ENCODE measurements around the gene AKIRIN1.
A peak's percentile ranks its signal among the peaks of the same experiment; 100 is the strongest.
"Not testable (repeated sequence)": the region's sequence is repeated elsewhere in the genome, so short reads cannot be mapped to it uniquely, and the experiment has no call there.

AKIRIN1 gene, protein sequence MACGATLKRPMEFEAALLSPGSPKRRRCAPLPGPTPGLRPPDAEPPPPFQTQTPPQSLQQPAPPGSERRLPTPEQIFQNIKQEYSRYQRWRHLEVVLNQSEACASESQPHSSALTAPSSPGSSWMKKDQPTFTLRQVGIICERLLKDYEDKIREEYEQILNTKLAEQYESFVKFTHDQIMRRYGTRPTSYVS

DNA sequence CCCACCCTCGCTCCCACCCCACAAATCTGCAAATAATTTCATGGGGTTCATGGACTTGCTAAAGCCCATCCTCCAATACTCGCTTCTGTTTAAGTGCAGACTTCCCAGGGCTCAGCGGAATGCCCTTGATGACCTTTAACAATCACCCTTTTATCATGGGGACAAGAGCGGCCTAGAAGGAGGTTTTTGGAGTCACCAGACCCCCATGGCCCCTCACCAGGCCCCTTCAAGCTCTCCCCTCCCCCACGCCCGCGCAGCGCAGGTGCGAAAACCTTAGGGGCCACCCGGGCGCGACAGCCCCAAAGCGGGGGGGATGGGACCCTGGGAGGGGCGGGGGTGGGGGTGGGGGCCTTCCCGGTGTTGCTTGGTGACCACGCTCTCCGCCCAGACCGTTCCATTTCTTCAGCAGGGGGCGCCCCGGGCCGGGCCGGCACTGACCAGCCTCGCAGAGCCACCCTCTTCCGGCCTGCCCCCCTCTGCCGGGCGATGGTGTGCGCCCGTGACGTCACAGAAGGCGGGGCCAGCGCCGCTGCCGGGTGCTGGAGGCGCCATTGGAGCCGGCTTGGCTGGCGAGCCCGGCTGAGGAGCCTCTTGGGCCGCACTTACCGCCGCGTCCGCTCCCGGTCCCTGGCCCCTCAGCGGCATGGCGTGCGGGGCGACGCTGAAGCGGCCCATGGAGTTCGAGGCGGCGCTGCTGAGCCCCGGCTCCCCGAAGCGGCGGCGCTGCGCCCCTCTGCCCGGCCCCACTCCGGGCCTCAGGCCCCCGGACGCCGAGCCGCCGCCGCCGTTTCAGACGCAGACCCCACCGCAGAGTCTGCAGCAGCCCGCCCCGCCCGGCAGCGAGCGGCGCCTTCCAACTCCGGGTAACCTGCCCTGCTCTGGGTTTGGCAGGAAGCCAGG is at the start of gene AKIRIN1:
AKIRIN1 (plus strand) TSS at position 539 of the 900 bp plus-strand sequence; CDS start at position 644, 105 bp downstream.
- peak; percentile 89 to 96 for DNase-seq (ENCODE audit: low read depth in 2 of 2)

DNA sequence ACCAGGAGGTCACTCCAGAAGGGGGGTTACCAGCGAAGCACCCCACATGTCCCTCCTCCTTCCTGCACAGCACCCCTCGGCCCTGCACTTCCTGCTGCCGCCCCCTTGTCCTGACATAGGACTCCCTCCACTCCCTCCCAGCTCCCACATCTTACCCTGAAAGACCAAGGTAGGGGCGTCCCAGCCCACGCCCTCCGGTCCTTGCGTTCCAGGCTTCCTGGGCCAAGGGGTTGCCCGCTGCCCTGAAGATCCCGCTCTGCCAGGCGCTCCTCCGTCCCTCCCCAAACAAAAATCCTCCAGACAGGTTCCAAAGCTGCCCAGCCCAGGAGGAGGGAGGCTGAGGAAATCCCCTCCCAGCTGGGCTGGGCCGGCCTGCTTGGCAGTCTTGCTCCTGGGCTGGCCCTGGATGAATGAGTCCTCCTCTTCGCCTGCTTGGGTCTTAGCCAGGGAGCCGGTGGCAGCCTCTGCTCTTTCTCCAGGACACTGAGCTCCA is 49.5 kb upstream of the AKIRIN1 start, which contains the start of gene RHBDL2:
RHBDL2 (minus strand) TSS at position 304 of the 493 bp plus-strand sequence. CDS start 22,618 bp downstream, outside the sequence.
- no peak for DNase-seq (ENCODE audit: low read depth in 2 of 2)

DNA sequence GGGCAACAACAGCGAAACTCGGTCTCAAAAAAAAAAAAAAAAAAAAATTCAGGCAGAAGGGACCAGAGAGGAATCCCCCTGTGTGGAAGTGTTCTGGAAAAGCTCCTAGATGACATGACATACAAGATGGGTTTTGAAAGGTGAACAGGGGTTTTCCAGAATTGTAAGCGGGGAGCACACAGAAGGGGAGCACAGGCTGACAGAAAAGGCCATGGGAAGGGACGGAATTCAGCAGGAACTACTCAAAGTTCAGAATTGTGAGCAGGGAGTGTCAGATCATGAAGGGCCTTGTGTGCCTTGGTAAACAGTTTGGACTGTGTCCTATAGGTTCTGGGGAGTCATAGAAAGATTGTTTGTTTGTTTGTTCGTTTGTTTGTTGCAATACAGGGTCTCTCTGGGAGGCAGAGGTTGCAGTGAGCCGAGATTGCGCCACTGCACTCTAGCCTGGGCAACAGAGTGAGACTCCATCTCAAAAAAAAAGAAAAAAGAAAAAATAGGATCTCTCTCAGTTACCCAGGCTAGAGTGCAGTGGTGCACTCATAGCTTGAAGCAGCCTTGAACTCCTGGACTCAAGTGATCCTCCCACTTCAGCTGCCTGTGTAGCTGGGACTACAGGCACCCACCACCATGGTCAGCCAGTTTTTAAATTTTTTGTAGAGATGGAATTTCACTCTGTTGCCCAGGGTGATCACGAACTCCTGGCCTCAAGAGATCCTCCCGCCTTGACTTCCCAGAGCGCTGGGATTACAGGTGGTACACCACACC is 48.2 kb upstream of the AKIRIN1 start:
- no peak for DNase-seq (ENCODE audit: low read depth in 2 of 2)

DNA sequence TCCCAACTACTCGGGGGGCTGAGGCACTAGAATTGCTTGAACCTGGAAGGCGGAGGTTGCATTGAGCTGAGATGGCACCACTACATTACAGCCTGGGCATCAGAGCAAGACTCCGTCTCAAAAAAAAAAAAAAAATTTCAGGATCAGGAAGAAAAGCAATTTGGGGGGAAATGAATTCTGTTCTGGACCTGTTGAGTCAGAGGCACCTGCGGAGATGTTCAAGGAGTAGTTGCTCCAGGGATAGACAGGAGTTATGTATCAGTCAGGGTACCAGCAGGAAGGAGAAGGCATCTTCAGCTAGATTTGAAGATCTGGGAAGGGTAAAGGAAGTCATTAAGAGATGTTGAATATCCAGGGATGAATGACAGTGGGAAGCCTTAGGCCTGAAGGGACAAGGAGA is 46.5 kb upstream of the AKIRIN1 start:
- DNase-seq (ENCODE audit: low read depth in 2 of 2), result no peak

DNA sequence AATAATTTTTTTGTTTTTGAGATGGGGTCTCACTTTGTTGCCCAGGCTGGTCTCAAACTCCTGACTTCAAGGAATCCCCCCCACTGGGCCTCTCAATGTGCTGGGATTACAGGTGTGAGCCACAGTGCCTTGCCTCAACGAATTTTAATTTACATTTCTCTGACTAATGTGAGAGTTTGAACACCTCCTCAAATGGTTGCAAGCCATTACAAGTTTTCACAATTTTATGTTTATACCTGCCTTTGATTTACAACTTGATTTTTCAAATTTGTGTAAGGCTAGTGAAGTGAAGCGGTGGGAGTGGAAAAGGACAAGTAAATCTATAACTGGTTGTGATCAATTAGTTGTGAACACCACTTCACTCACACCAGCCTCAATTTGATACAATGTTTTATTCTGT is 40.5 kb upstream of the AKIRIN1 start:
- DNase-seq (ENCODE audit: low read depth in 2 of 2), result no peak

DNA sequence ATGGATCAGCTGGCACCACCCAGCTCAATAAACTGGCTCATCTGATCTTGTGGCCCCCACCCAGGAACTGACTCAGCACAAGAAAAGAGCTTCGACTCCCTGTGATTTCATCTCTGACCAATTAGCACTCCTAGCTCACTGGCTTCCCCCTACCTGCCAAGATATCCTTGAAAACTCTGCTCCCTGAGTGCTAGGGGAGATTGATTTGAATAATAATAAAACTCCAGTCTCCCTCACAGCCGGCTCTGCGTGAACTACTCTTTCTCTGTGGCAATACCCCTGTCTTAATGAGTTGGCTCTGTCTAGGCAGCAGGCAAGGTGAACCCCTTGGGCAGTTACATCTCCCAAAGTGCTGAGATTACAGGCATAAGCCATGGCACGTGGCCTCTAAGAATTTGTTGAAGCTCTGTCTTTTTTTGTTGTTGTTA is 37.6 kb upstream of the AKIRIN1 start:
- no peak for DNase-seq (ENCODE audit: low read depth in 2 of 2)

DNA sequence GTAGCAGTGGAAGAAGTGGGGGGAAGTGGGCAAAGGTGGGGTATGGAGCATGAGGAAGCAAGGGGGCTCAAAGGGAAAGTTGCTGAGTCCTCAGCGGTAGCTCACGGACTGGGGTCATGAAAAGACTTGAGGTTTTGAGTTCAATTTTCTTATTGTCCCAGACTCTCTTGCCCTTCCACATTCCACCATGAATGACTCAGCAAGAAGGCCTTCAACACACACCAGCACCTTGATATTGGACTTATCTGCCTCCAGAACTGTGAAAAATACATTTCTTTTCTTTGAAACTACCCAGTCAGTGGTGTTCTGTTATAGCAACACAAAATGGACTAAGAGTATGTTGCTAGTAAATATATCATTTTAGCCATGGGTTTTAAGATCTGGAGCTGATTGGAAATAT is 32.1 kb upstream of the AKIRIN1 start:
- no peak for DNase-seq (ENCODE audit: low read depth in 2 of 2)

DNA sequence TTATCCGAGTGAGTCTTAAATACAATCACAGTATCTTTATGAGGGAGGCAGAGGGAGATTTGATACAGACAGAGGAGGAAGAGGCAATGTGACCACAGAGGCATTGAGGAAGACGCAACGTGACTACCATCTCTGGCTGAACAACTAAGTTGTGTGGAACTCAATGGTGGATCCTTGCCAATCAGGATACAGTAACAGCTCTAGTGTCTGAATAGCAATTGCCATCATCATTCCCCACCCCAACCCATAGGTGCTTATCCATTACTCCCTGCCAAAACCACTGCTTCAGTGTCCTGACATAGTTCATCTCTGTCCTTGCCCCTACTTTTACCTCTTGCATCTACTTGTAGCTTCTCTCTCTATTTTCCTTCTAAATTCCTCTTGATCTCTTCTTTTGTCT is 29.0 kb upstream of the AKIRIN1 start:
- DNase-seq (ENCODE audit: low read depth in 2 of 2), result no peak

DNA sequence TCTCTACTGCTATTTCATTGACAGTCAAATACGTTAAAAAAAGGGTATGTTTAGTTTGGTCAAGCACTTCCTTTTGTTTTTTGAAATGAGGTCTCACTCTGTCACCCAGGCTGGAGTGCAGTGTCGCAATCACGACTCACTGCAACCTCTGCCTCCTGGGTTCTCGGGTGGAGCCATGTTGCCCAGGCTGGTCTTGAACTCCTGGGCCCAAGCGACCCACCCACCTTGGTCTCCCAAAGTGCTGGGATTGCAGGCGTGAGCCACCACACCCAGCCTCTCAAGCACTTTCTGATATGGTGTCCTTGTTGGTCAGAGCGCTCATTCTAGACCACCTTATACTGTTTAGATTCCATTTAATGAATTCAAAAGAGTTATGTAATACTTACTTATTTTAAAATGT is 28.5 kb upstream of the AKIRIN1 start:
- DNase-seq (ENCODE audit: low read depth in 2 of 2), result no peak

DNA sequence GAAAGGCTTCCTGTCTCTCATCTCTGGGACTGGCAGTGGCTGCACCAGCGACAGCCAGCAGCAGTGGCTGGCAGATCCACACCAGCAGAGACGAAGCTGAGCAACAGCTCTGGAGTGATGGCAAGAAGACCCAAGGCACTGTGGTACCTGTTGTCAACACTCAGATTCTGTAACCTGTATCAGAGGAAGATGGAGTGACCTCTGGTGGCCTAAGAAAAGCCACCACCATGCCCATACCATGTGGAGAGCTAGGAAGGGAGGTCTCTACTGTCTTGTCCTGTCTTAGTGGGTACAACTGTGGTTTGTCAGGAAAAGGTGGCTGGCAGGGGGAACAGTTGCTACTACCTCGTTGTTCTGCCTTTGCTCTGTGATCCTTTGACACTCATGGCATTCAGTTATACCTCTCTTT is 26.9 kb upstream of the AKIRIN1 start:
- DNase-seq (ENCODE audit: low read depth in 2 of 2), result no peak

DNA sequence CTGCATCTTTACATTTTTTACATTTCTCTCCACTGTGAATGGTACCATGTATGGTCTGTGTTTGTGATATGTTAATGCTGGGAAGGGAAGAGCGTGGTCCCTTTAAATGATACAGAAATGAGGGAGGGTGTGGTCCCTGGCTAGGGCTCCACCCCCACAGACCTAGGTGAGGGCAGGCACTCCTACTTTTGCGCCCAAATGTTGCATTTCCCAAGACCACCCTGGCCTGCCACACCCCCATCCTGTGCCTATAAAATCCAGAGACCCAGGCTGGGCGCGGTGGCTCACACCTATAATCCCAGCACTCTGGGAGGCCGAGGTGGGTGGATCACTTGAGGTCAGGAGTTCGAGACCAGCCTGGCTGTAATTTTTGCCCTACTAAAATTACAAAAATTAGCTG is 17.9 kb upstream of the AKIRIN1 start:
- not testable (repeated sequence) for DNase-seq (ENCODE audit: low read depth in 2 of 2)

DNA sequence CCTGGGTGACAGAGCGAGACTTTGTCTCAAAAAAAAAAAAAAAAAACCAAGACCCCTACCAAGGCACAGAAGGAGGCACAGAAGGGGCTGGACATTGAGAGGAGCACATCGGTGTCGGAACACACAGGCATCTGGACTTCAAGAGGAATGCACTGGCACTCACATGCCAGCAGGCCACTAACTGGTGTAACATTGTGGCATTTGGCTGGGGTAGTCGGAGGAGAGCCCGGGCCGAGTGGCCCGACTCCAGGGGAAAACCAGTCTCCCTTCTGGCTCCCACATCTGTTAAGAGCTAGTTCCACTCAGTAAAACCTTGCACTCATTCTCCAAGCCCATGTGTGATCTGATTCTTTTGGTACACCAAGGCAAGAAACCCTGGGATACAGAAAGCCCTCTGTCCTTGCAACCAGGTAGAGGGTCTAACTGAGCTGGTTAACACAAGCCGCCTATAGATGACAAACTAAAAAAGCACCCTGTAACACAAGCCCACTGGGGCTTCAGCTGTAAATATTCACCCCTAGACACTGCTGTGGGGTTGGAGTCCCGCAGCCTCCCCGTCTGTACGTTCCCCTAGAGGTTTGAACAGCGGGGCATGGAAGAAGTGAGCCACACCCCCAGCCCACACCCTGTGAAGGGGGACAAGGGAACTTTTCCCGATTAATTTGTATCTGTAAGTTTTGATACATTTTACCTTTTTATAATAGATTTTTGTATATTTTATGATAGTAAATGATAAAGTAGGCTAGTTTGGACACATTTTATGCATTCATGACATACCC is 17.2 kb upstream of the AKIRIN1 start:
- DNase-seq (ENCODE audit: low read depth in 2 of 2), result no peak

DNA sequence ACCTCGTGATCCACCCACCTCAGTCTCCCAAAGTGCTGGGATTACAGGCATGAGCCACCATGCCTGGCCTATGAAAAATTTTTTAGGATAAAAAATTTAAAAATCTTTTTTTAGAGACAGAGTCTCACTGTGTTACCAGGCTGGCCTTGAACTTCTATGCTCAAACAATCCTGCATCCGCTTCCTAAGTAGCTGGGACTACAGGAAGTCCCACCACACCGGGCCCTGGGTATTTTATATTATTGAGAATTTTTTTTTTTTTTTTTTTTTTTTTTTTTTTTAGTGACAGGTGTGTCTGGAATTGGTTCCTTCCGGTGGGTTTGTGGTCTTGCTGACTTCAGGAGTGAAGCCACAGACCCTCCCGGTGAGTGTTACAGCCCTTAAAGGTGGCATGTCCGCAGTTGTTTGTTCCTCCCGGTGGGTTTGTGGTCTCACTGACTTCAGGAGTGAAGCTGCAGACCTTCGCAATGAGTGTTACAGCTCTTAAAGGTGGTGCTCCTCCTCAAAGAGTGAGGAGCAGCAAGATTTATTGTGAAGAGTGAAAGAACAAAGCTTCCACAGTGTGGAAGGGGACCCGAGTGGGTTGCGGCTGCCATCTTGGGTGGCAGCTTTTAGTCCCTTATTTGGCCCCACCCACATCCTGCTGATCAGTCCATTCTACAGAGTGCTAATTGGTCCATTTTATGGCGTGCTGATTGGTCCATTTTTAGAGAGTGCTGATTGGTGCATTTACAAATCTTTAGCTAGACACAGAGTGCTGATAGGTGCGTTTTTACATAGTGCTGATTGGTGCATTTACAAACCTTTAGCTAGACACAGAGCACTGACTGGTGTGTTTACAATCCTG is 13.5 kb upstream of the AKIRIN1 start:
- peak in 1 of 2 donors; percentile 21 for DNase-seq (ENCODE audit: low read depth in 2 of 2)

DNA sequence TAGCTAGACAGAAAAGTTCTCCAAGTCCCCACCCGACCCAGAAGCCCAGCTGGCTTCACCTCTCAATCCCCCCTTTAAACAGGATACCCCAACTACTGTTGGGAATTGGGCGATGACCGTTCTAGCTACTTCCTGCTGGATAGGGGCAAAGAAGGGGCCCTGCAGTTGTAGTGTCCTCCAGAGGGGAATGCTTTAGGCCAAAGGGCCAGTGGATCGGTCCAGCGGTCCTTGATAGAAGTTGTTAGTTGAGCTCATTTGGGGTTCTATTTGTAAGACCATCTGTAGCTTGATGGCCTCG is 12.9 kb upstream of the AKIRIN1 start:
- DNase-seq (ENCODE audit: low read depth in 2 of 2), result not testable (repeated sequence)

DNA sequence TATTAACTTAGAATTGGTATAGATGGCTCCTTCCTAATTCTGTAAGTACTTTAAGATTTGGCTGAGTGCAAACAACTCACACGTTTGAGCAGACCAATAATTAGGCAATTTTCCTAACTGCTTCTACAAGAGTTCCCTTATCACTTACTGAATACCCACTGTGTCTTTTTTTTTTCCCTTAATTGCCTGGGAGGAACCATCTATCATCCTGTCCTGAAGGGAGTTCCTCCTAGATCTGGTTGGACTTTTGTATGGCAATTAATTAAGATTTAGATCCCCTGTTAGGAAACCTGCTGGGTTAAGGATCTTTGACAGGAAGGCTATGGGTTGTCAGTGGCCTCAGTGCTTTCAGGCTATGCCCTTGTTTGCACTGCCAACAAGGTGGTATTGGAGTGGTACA is 11.7 kb upstream of the AKIRIN1 start:
- DNase-seq (ENCODE audit: low read depth in 2 of 2), result not testable (repeated sequence)

DNA sequence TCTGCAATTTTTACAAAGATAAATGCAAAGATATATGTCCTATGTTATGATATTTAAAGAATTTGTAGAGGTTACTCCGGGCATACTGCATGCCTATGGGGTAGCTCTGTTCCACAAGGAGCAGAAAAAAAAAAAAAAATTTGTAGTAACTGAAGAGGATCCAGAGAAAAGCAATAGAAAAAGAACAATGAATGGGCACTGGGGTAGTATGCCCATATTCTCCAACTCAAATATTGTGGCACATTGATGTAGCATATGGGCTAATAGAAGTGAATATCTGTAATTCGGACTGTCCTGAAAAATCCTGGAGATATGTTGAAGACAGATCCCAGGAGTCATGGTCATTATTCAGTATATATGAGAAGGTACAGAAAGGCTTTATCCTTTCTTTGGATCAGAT is 1.1 kb upstream of the AKIRIN1 start:
- DNase-seq (ENCODE audit: low read depth in 2 of 2), result no peak

DNA sequence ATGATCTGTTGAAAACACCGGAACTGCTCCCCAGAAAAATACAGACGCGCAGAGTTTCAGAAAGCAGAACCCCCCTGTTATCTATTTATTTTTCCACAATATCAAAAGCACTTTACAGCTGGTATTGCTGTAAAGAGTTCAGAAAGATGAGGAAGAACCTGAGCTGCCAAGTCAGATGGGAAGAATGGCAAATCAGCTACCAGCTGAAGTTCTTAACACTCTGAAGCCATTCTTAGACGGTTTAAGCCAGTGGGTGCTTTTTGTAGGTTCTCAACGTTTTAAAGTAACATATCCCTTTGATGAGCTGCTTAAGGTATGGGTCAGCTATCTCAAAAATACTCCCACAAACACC is 714 bp upstream of the AKIRIN1 start:
- DNase-seq (ENCODE audit: low read depth in 2 of 2), result no peak

DNA sequence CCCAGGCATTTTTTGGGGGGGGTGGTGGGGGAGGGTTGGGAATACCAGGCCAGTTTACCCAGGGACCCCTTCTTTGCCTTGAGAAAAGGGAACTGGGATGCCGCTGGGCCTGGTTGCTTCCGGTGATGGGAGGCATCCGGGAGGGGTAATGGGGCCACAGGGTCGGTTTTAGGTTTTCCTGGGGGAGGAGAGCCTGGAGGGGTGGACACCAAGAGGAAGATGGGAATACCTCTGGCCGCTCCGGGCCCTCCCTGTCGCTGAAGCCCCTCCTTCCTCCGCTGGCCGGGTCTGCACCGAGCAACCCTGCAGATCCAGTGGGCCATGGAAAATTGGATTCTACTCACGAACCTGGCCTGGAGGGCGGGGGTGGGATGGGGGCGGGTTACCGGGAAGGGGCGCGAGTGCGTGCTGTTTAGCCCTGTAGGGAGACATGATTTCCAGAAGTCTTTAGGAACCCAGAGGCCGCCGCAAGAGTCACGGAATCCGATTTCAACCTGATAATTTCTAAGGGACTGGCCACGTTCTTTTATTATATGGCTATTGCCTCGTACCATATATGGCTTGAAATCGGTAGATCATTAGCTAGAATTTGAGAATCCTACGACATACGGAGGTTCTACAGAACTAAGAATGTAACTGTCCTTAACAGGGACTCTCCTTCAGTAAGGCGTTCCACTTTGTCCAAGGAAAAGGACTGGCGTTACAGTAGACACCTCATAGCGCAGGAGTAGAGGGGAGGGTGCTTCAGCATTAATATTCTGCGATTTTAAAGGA is 749 bp downstream of the AKIRIN1 start:
- DNase-seq (ENCODE audit: low read depth in 2 of 2), result peak in 1 of 2 donors; percentile 3

DNA sequence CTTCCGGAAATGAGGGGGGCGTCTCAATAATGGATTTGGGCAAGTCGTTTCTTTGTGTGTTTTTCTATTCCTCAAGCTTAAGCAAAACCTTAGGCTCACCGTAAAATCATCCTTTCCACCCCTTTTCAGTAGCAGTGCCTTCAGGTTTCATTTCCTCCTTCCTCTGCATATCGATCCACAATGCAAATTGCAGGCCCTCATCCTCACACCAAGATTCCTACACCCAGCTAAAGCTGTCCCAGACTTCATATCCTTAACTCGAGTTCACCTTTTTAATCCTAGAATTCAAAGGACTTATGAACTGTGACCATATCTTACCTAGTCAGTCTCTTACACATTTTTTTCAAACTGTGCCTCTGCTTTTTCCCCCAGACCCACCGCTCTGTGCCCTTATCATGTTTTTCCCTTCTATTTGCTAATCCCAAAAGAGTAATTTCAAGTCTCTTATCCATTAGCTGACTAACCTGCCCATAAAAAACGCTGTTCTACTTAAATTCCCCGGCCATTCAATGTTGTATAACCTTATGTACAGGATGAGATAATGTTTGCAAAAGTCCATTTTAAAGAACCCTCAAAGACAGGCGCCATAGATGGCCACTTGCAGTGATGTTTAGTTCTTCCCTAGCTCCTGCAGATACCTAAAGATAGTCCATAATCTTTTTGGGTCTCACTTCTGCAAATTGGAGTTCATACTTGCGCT is 1.5 kb downstream of the AKIRIN1 start:
- no peak for DNase-seq (ENCODE audit: low read depth in 2 of 2)
